ENCODE data around the gene KCNJ13. TPM values are rescaled to one million over a fixed set of nuclear protein-coding genes. Genes with fewer than 3 reads are reported as not detected.

The KCNJ13 gene
- polyA plus RNA-seq, 2 of the 4 experiments (the other 2 are of a cell fraction), result not detected

GRCh38 chr2:232816657-232817056, 40.3 kb upstream of the KCNJ13 start:
- ChIA-PET POLR2A (no interaction called here), CTCF (no interaction called here)
- Histone ChIP-seq H3K4me3 (no peak overlapping the region), H3K27ac (no peak overlapping the region), H3K4me1 (no peaks in the 10 kb centered on the region), H3K4me2 (no peak overlapping the region), H3K9me3 (no peaks in the 10 kb centered on the region)
- no peak for DNase-seq (ENCODE audit: low read depth in 1 of 2, low spot score in 1 of 2)
- no peak for FAIRE-seq
- WGBS (ENCODE audit: missing lambda C conversion rate), result 92% methylated on average over 10 of the region's 10 CpGs
- no peak for ATAC-seq
- no peak for TF ChIP-seq MAFK (IDR thresholded peaks at IDR 0.05; ENCODE audit: partially characterized antibody)
- no peak for TF ChIP-seq EHMT2 (IDR thresholded peaks at IDR 0.05; ENCODE audit: low read depth)
- TF ChIP-seq HES2 (IDR thresholded peaks at IDR 0.05), result no peak
- no peak for TF ChIP-seq CBX2 (IDR thresholded peaks at IDR 0.05; ENCODE audit: borderline replicate concordance, low read depth)
- no peak for TF ChIP-seq MAX (IDR thresholded peaks at IDR 0.05)
- no peak for TF ChIP-seq BCL3 (IDR thresholded peaks at IDR 0.05)
- no peak for TF ChIP-seq PBX3 (IDR thresholded peaks at IDR 0.05)
- no peak for TF ChIP-seq ATOH8 (CRISPR knock-in tag; IDR thresholded peaks at IDR 0.05; ENCODE audit: low read depth)
- TF ChIP-seq ZSCAN20 (CRISPR knock-in tag; IDR thresholded peaks at IDR 0.05), result no peak
- no peak for TF ChIP-seq NR3C1 (IDR thresholded peaks at IDR 0.05)
- no peak for TF ChIP-seq PHF8 (IDR thresholded peaks at IDR 0.05; ENCODE audit: borderline replicate concordance, low read depth)
- TF ChIP-seq ESRRA (IDR thresholded peaks at IDR 0.05; ENCODE audit: borderline replicate concordance, low read length), result no peak
- TF ChIP-seq GATA3 (IDR thresholded peaks at IDR 0.05; ENCODE audit: borderline replicate concordance), result no peak
- TF ChIP-seq CEBPB (IDR thresholded peaks at IDR 0.05), result no peak
- no peak for TF ChIP-seq NPAS2 (CRISPR knock-in tag; IDR thresholded peaks at IDR 0.05; ENCODE audit: borderline replicate concordance)
- no peak for TF ChIP-seq CHD2 (IDR thresholded peaks at IDR 0.05; ENCODE audit: low read length, partially characterized antibody)

GRCh38 chr2:232815569-232815968, 39.2 kb upstream of the KCNJ13 start:
- Histone ChIP-seq H3K4me2 (no peak overlapping the region), H3K27ac (no peak overlapping the region), H3K9me3 (no peaks in the 10 kb centered on the region), H3K4me3 (no peak overlapping the region), H3K4me1 (no peaks in the 10 kb centered on the region)
- CTCF ChIA-PET, result no interaction called here
- POLR2A ChIA-PET, result no interaction called here
- FAIRE-seq, result no peak
- no peak for DNase-seq (ENCODE audit: low read depth in 1 of 2, low spot score in 1 of 2)
- no peak for ATAC-seq
- 93% methylated on average over 3 of the region's 3 CpGs for WGBS (ENCODE audit: missing lambda C conversion rate)
- TF ChIP-seq RNF2 (IDR thresholded peaks at IDR 0.05; ENCODE audit: borderline replicate concordance, low read depth) (no peak), NPAS2 (CRISPR knock-in tag; IDR thresholded peaks at IDR 0.05; ENCODE audit: borderline replicate concordance) (no peak), CHD4 (IDR thresholded peaks at IDR 0.05; ENCODE audit: borderline replicate concordance) (no peak), EP300 (IDR thresholded peaks at IDR 0.05) (no peak), ESRRA (IDR thresholded peaks at IDR 0.05; ENCODE audit: borderline replicate concordance, low read length) (no peak), GATA3 (IDR thresholded peaks at IDR 0.05; ENCODE audit: borderline replicate concordance) (no peak), RCOR1 (IDR thresholded peaks at IDR 0.05; ENCODE audit: low read depth, low read length) (no peak), HOXB13 (CRISPR knock-in tag; IDR thresholded peaks at IDR 0.05; ENCODE audit: low read depth) (no peak), ZFP36 (IDR thresholded peaks at IDR 0.05; ENCODE audit: borderline replicate concordance, partially characterized antibody) (no peak), KDM1A (IDR thresholded peaks at IDR 0.05; ENCODE audit: low read depth) (no peak), E2F6 (IDR thresholded peaks at IDR 0.05; ENCODE audit: borderline replicate concordance, low read depth) (no peak), RAD21 (conservative IDR thresholded peaks at IDR 0.05 in 1 of 2, IDR thresholded peaks at IDR 0.05 in 1 of 2) (no peak), JUN (IDR thresholded peaks at IDR 0.05) (no peak), HOXA7 (CRISPR knock-in tag; IDR thresholded peaks at IDR 0.05) (no peak), ZNF302 (CRISPR knock-in tag; IDR thresholded peaks at IDR 0.05) (no peak)

Measured in A549 (cell line).